PC-3 (cell line): ENCODE measurements around the gene MSI2.

Source experiments
- CTCF ChIP-seq: fragments of 300-600 bp; sonication (generic); conservative IDR thresholded peaks from 2 replicates; pipeline ENCODE4 v1.5.1; 2017; ENCODE audit warnings: antibody characterized with exemption, low read depth, mild to moderate bottlenecking, low read length
- EZH2 ChIP-seq: fragments of 300-600 bp; sonication (generic); IDR thresholded peaks from one replicate; pipeline ENCODE4 v1.6.1; 2017; ENCODE audit warnings: antibody characterized with exemption, mild to moderate bottlenecking, low read length; ENCODE audit not compliant: unreplicated experiment
- EZH2phosphoT487 ChIP-seq: fragments of 300-600 bp; sonication (generic); IDR thresholded peaks from 2 replicates; pipeline ENCODE4 v1.6.1; 2018; ENCODE audit warnings: mild to moderate bottlenecking, antibody characterized with exemption, low read length, borderline replicate concordance

GRCh38 chr17:57684711-57685498 lies 428.6 kb downstream of the MSI2 start:
- no peak for TF ChIP-seq CTCF
- no peak for TF ChIP-seq EZH2
- TF ChIP-seq EZH2phosphoT487, result no peak
